Activated effector memory CD4-positive, alpha-beta T cell treated with Interleukin-2 at 50 U/mL for 16 hours (primary cell): Measurements from ENCODE around the gene BBS4.
"Not testable (repeated sequence)": the region's sequence is repeated elsewhere in the genome, so short reads cannot be mapped to it uniquely, and the experiment has no call there.

Experiments used
- DNase-seq: peaks from one replicate; pipeline ENCODE4 v3.0.0-alpha.2; 2020

The BBS4 gene

GRCh38 chr15:72685925-72686794 is at the start of gene BBS4, which contains the start of gene HIGD2B:
Gene BBS4, plus strand, starts transcription at chr15:72686207. Its CDS starts 21 bp downstream, at chr15:72686228.
Gene HIGD2B, minus strand, starts transcription at chr15:72686182. Its CDS starts 9,808 bp downstream, at chr15:72676374.
- peak; percentile 80 for DNase-seq

GRCh38 chr15:72636519-72637282 is 49.3 kb upstream of the BBS4 start:
- peak; percentile 36 for DNase-seq

GRCh38 chr15:72639759-72640483 is 46.1 kb upstream of the BBS4 start:
- DNase-seq = not testable (repeated sequence)

GRCh38 chr15:72642271-72642670 is 43.7 kb upstream of the BBS4 start:
- DNase-seq = not testable (repeated sequence)

- not testable (repeated sequence) for DNase-seq
These were observed 37.3 kb upstream of the BBS4 start for GRCh38 chr15:72648631-72649253.

- DNase-seq = not testable (repeated sequence)
These were observed 31.6 kb upstream of the BBS4 start, which contains the start of gene GOLGA6B for GRCh38 chr15:72654397-72654796. Gene GOLGA6B, plus strand, starts transcription at chr15:72654697. Its CDS starts 41 bp downstream, at chr15:72654738.

GRCh38 chr15:72656014-72656413 is 30.0 kb upstream of the BBS4 start:
- not testable (repeated sequence) for DNase-seq

- DNase-seq = not testable (repeated sequence)
These were observed 24.9 kb upstream of the BBS4 start for GRCh38 chr15:72661081-72661480.

- not testable (repeated sequence) for DNase-seq
These were observed 22.1 kb upstream of the BBS4 start for GRCh38 chr15:72663931-72664330.

- DNase-seq = not testable (repeated sequence)
These were observed 20.3 kb upstream of the BBS4 start for GRCh38 chr15:72665706-72666105.

GRCh38 chr15:72669803-72670202 is 16.2 kb upstream of the BBS4 start:
- DNase-seq = not testable (repeated sequence)

GRCh38 chr15:72670656-72671352 is 15.2 kb upstream of the BBS4 start:
- DNase-seq = peak; percentile 62

GRCh38 chr15:72671525-72671924 is 14.5 kb upstream of the BBS4 start:
- no peak for DNase-seq

GRCh38 chr15:72676838-72677237 is 9.2 kb upstream of the BBS4 start:
- DNase-seq = no peak

- DNase-seq = no peak
These were observed 5.1 kb upstream of the BBS4 start for GRCh38 chr15:72680931-72681330.

GRCh38 chr15:72682772-72683171 is 3.2 kb upstream of the BBS4 start:
- DNase-seq = no peak

GRCh38 chr15:72685301-72685924 is 594 bp upstream of the BBS4 start:
- DNase-seq = no peak

- no peak for DNase-seq
These were observed 2.7 kb downstream of the BBS4 start for GRCh38 chr15:72688697-72689096.

- DNase-seq = no peak
These were observed 4.9 kb downstream of the BBS4 start for GRCh38 chr15:72690938-72691337.

GRCh38 chr15:72698938-72699337 is 12.9 kb downstream of the BBS4 start:
- no peak for DNase-seq

- no peak for DNase-seq
These were observed 14.1 kb downstream of the BBS4 start for GRCh38 chr15:72700076-72700475.
